ENCODE data around the gene AP1G1.
A peak's percentile ranks its signal among the peaks of the same experiment; 100 is the strongest.
"Not testable (repeated sequence)": the region's sequence is repeated elsewhere in the genome, so short reads cannot be mapped to it uniquely, and the experiment has no call there.

Gene AP1G1

GRCh38 chr16:71808593-71809459 is at the start of gene AP1G1:
AP1G1 (minus strand) TSS chr16:71808834; CDS start chr16:71789479, 19,355 bp downstream.
- peak; percentile 93 for DNase-seq

DNA sequence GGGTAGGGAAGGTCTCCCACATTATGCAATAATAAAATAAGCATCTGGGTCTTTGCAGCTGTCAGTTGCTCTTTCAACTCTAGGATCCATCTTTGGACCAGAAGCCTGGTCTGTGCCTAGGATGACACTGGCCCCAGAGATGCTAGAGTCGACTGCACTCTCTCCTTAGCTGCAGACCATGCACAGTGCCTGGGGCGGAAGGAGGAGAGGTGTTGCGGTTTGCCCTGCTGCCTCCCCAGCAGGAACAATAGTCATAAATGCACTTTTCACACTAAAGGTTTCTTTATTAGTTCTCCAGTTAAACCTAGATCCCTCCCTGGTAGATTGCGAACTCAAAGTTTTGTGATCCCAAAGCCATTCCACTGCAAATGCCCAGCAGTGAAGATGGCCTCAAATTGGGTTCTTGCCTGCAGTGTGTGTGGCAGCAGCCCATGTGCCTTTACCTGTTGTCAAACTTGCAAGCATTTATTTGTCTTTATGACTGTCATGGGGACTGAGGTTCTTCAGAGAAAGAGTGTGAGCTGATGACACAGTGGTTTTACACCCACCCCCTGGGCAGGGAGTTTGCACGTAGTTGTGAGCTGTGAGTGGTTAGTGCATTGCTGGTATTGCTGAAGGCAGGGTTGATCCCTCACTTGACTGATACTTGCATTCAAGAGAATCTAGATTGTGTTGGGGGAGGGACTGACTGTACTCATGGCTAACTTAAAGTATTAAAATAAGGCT is 47.5 kb upstream of the AP1G1 start:
- DNase-seq, result no peak

DNA sequence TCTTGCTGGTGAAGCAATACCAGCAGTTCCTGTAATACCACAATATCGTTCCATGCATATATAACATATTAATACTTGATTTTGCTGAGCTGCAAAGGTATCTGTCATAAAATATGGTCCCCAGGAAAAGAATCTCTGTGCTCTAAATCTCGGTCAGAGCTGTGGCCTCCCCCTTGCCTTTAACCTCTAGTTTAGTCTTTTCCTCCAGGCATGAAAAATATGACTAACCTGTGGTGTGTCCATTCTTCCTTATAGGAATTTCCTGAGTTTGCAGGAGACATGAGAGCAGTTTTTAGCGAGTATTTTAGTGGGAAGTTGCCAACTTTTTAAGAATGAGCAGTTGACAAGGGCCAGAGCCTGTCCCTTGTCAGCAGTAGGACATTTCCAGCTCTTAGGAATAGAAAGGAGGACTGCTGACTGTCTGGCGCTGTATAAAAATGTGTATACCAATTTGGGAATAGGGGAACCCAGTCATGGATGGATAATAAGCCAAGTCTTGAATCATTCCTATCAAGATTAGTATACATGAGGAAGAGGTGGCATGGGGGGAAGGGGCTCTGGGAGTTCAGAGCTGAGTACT is 45.8 kb upstream of the AP1G1 start:
- DNase-seq, result no peak

DNA sequence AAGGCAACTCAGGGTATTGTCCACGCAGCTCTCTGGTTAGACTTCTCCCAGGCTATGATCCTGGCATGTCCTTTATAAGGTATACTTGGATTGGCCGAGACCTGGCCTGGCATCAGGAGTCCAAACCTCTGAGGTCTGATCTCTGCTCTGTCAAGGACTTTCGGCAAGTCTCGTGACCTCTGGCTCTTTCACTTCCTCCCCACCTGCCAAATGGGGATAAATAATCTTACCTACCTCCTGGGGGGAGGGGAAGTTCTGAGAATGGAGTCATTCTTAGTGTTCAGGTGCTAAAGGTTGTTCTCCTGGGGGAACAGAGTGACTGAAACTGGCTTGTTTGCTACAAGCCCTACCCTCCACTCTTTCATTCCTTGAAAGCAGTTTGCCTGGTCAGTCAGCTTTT is 44.8 kb upstream of the AP1G1 start:
- no peak for DNase-seq

GRCh38 chr16:71852561-71852960 is 43.9 kb upstream of the AP1G1 start:
- no peak for DNase-seq

- no peak for DNase-seq
Observed at GRCh38 chr16:71852158-71852557, 43.5 kb upstream of the AP1G1 start.

- DNase-seq, result no peak
Observed at GRCh38 chr16:71851746-71852145, 43.1 kb upstream of the AP1G1 start.

GRCh38 chr16:71848622-71849021 is 40.0 kb upstream of the AP1G1 start:
- no peak for DNase-seq

- no peak for DNase-seq
Observed at GRCh38 chr16:71847096-71847495, 38.5 kb upstream of the AP1G1 start.

DNA sequence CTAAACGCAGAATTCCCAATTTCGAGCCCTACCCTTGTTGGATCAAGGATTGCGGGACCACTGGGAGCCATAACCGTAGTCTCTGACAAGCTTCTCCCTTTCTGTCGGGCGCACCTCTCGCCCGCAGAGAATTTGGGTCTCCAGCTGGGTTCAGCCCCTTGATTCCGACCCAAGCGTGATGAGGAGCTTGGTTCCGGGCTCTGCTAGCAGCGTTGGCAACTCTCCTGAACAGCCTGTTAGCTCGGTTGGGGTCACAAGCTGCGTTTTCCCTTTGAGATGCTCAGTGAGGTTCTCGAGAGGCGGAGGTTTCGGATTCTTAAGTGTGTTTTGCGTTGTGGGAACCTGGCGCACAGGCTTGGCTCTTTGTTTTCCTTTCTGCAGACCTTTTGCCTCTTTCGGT is 37.8 kb upstream of the AP1G1 start:
- DNase-seq, result no peak

GRCh38 chr16:71845639-71846430 is 37.2 kb upstream of the AP1G1 start, which contains the start of gene ATXN1L:
ATXN1L (plus strand) TSS chr16:71845976; CDS start chr16:71849741, 3,765 bp downstream.
- peak; percentile 91 for DNase-seq

DNA sequence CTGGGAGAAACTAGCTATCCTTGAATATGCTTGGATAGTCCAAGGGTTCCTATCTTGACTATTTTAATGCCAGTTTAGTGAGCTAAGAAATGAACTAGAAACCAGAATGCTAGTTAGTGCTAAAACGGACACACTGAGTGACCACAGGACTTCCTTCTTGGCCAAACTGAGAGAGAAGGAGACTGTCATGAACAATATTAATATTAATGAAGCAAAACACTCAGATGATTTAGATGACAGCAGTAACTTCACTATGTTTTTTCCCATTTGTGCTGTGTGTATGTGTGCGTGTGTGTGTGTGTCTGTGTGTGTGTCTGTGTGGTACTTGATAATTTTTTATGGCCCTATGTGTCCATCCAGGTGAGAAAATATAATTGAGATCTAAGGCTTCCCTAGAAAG is 34.9 kb upstream of the AP1G1 start:
- DNase-seq, result no peak

- no peak for DNase-seq
Observed at GRCh38 chr16:71840052-71840451, 31.4 kb upstream of the AP1G1 start.

- no peak for DNase-seq
Observed at GRCh38 chr16:71837150-71837549, 28.5 kb upstream of the AP1G1 start.

DNA sequence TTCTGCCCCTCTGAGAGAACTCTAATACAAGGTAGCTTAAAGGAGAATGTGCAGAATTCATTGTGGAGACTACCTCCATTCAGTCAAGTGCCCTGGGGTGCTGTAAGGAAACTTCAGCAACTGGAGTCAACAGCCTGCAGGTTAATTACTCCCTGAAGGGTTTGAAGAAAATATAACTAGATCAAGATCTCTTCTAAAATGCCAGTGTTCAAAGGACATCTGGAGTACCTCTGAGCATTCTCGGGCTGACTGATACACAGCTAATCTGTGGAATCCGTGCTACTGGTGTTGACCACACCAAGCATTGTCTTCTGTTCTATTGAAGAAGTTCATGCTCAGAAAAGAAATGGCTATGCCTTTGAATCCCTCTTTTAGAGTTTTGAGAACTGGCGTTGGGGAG is 25.7 kb upstream of the AP1G1 start:
- DNase-seq, result no peak

DNA sequence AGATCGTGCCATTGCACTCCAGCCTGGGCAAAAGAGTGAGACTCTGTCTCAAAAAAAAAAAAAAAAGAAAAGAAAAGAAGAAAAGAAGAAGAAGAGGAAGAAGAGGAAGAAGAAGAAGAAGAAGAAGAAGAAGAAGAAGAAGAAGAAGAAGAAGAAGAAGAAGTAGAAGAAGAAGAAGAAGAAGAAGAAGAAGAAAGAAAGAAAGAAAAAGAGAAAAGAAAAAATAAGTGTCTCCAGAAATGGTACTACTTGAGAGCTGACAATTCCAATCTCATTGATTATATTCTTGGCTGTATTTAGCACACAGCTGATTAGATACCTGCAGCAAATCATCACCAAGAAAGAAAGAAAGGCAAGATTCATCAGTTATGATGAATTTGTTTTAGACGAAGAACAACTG is 23.5 kb upstream of the AP1G1 start:
- DNase-seq, result not testable (repeated sequence)

DNA sequence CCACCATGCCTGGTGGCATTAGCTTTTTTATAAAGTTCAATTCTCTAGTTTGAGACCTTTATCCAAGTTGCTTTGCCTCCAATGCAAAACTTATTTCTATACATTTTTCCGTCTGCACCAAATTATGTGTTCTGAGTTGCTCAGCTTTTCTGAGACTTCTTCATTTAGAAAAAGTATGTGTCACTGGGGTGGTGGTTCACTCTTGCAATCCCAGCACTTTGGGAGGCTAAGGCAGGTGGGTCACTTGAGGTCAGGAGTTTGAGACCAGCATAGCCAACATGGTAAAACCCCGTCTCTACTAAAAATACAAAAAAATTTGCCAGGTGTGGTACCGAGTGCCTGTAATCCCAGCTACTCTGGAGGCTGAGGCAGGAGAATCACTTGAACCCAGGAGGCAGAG is 23.1 kb upstream of the AP1G1 start:
- not testable (repeated sequence) for DNase-seq

GRCh38 chr16:71830359-71830758 is 21.7 kb upstream of the AP1G1 start:
- no peak for DNase-seq

DNA sequence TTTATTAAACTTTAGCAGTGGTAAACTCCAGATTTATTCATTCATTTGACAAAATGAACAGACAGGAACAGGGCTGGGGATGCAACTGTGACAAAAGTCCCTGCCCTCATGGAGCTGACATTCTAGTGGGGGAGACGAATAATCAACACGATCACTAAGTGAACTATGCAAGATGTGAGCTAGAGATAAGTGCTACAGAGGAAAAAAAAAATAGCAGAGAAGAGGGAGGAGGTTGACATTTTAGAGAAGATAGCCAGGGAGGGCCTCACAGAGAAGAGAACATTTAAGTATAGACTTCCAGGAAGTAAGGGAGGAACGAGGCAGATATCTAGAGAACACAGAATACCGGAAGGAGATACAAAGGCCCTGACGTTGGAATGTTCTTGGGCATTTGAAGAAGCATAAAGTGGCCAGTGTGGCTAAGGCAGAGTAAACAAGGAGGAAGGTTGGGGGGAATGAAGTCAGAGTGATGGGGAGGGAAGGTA is 17.9 kb upstream of the AP1G1 start:
- DNase-seq, result no peak

DNA sequence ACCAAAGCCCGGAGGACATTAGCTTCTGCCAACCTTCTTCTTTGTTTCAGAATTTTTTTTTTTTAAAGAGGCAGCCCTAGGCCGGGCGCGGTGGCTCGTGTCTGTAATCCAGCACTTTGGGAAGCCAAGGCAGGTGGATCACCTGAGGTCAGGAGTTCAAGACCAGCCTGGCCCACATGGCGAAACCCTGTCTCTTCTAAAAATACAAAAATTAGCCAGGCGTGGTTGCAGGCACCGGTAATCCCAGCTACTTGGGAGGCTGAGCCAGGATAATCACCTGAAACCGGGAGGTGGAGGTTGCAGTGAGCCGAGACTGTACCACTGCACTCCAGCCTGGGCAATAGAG is 8.5 kb upstream of the AP1G1 start:
- DNase-seq, result not testable (repeated sequence)

- no peak for DNase-seq
Observed at GRCh38 chr16:71811261-71811803, 2.7 kb upstream of the AP1G1 start.

DNA sequence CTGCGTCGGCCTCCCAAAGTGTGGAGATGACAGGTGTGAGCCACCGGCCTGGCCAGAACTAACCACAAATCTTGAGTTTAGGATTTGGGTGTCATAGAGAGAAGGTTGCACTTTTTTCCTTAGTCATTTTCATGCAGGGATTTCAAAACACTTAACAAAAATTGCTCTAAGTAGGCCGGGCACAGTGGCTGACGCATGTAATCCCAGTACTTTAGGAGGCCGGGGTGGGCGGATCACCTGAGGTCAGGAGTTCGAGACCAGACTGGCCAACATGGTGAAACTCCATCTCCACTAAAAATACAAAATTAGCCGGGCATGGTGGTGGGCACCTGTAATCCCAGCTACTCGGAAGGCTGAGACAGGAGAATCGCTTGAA is 1.5 kb upstream of the AP1G1 start:
- not testable (repeated sequence) for DNase-seq

Data from activated naive CD4-positive, alpha-beta T cell treated with anti-CD3 and anti-CD28 coated beads, Interleukin-2, amount 50 U/mL, for 16 hours (primary cell).